ENCODE results near the gene ACADVL. TPM values are rescaled to one million over a fixed set of nuclear protein-coding genes. Genes with fewer than 3 reads are reported as not detected.

ACADVL gene
- total RNA-seq, 1 donor from 2014 or later: 1,052 TPM

GRCh38 chr17:7215652-7216180 is 4.0 kb upstream of the ACADVL start:
- no peak for DNase-seq (ENCODE audit: low spot score)

GRCh38 chr17:7216242-7217112 is 3.3 kb upstream of the ACADVL start:
- no peak for DNase-seq (ENCODE audit: low spot score)

GRCh38 chr17:7217113-7217987 is 2.4 kb upstream of the ACADVL start:
- DNase-seq (ENCODE audit: low spot score): no peak

GRCh38 chr17:7218166-7218565 is 1.6 kb upstream of the ACADVL start:
- no peak for DNase-seq (ENCODE audit: low spot score)

GRCh38 chr17:7218758-7219157 is 980 bp upstream of the ACADVL start:
- no peak for DNase-seq (ENCODE audit: low spot score)

GRCh38 chr17:7219229-7219811 is 418 bp upstream of the ACADVL start:
- DNase-seq (ENCODE audit: low spot score): no peak

- DNase-seq (ENCODE audit: low spot score): no peak
These were observed 997 bp downstream of the ACADVL start for GRCh38 chr17:7220593-7221277.

GRCh38 chr17:7221278-7222092 is 1.7 kb downstream of the ACADVL start:
- DNase-seq (ENCODE audit: low spot score): no peak

- DNase-seq (ENCODE audit: low spot score): no peak
These were observed 2.6 kb downstream of the ACADVL start for GRCh38 chr17:7222093-7222971.

- DNase-seq (ENCODE audit: low spot score): no peak
These were observed 3.2 kb downstream of the ACADVL start for GRCh38 chr17:7222972-7223292.

GRCh38 chr17:7223375-7223774 is 3.6 kb downstream of the ACADVL start:
- no peak for DNase-seq (ENCODE audit: low spot score)

- DNase-seq (ENCODE audit: low spot score): no peak
These were observed 4.4 kb downstream of the ACADVL start for GRCh38 chr17:7224110-7224509.

- DNase-seq (ENCODE audit: low spot score): no peak
These were observed 4.9 kb downstream of the ACADVL start for GRCh38 chr17:7224661-7225111.

GRCh38 chr17:7225711-7226331 is 6.1 kb downstream of the ACADVL start:
- no peak for DNase-seq (ENCODE audit: low spot score)

- DNase-seq (ENCODE audit: low spot score): no peak
These were observed 7.3 kb downstream of the ACADVL start for GRCh38 chr17:7226721-7227710.

- no peak for DNase-seq (ENCODE audit: low spot score)
These were observed 9.2 kb downstream of the ACADVL start for GRCh38 chr17:7228920-7229319.

GRCh38 chr17:7229504-7229903 is 9.8 kb downstream of the ACADVL start:
- DNase-seq (ENCODE audit: low spot score): no peak
